ENCODE measurements around the gene MCOLN2.
"Not testable (repeated sequence)": the region's sequence is repeated elsewhere in the genome, so short reads cannot be mapped to it uniquely, and the experiment has no call there.

The MCOLN2 gene

GRCh38 chr1:84912726-84913554 lies 84.0 kb downstream of the MCOLN2 start:
- Mint-ChIP-seq H3K4me1 (ENCODE audit: low read depth) (no peaks in the 10 kb centered on the region), H3K27ac (no peak overlapping the region), H3K36me3 (ENCODE audit: low read depth) (no peaks in the 10 kb centered on the region), H3K27me3 (ENCODE audit: low read depth) (peaks cover 41% of the 10 kb centered on the region), H3K4me3 (no peak overlapping the region), H3K9me3 (no peaks in the 10 kb centered on the region)

DNA sequence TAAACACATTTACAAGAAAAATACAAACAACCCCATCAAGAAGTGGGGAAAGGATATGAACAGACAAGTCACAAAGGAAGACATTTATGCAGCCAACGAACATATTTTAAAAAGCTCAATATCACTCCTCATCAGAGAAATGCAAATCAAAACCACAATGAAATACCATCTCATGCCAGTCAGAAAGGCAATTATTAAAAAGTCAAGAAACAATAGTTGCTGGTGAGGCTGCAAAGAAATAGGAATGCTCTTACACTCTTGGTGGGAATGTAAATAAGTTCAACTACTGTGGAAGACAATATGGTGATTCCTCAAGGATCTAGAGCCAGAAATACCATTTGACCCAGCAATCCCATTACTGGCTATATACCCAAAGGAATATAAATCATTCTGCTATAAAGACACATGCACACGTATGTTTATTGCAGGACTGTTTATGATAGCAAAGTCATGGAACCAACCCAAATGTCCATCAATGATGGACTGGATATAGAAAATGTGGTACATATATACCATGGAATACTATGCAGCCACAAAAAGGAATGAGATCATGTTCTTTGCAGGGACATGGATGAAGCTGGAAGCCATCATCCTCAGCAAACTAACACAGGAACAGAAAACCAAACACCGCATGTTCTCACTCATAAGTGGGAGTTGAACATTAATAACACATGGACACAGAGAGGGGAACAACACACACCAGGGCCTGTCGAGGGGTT lies 88.0 kb downstream of the MCOLN2 start:
- H3K9me3 Mint-ChIP-seq; H3K4me3 Mint-ChIP-seq; H3K36me3 Mint-ChIP-seq (ENCODE audit: low read depth); H3K27ac Mint-ChIP-seq; H3K4me1 Mint-ChIP-seq (ENCODE audit: low read depth): not testable (repeated sequence)
- H3K27me3 Mint-ChIP-seq (ENCODE audit: low read depth) = peaks cover 56% of the 10 kb centered on the region

GRCh38 chr1:84907095-84907827 lies 89.7 kb downstream of the MCOLN2 start:
- H3K27me3 Mint-ChIP-seq (ENCODE audit: low read depth) = peaks cover 45% of the 10 kb centered on the region
- peaks cover 2% of the 10 kb centered on the region for H3K9me3 Mint-ChIP-seq
- no peak overlapping the region for H3K4me3 Mint-ChIP-seq
- H3K27ac Mint-ChIP-seq = no peak overlapping the region
- H3K36me3 Mint-ChIP-seq (ENCODE audit: low read depth) = peaks cover under 1% of the 10 kb centered on the region
- H3K4me1 Mint-ChIP-seq (ENCODE audit: low read depth) = no peaks in the 10 kb centered on the region

DNA sequence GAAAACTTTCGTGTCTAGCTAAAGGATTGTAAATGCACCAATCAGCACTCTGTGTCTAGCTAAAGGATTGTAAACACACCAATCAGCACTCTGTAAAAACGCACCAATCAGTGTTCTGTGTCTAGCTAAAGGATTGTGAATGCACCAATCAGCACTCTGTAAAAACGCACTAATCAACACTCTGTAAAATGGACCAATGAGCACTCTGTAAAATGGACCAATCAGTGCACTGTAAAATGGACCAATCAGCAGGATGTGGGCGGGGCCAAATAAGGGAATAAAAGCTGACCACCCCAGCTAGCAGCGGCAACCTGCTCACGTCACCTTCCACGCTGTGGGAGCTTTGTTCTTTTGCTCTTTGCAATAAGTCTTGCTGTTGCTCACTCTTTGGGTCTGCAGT lies 94.2 kb downstream of the MCOLN2 start:
- H3K27ac Mint-ChIP-seq, H3K9me3 Mint-ChIP-seq: not testable (repeated sequence)

GRCh38 chr1:84899969-84900368 lies 96.9 kb downstream of the MCOLN2 start:
- H3K27me3 Mint-ChIP-seq (ENCODE audit: low read depth) = peaks cover 28% of the 10 kb centered on the region
- no peak overlapping the region for H3K27ac Mint-ChIP-seq
- H3K4me1 Mint-ChIP-seq (ENCODE audit: low read depth) = peaks cover 5% of the 10 kb centered on the region
- H3K9me3 Mint-ChIP-seq = peaks cover 5% of the 10 kb centered on the region
- no peak overlapping the region for H3K4me3 Mint-ChIP-seq
- peaks cover 3% of the 10 kb centered on the region for H3K36me3 Mint-ChIP-seq (ENCODE audit: low read depth)

More for the DNA sequence above, 94.2 kb downstream of the MCOLN2 start:
- peaks cover 31% of the 10 kb centered on the region for H3K27me3 Mint-ChIP-seq (ENCODE audit: low read depth)
- H3K4me1 Mint-ChIP-seq (ENCODE audit: low read depth); H3K4me3 Mint-ChIP-seq; H3K36me3 Mint-ChIP-seq (ENCODE audit: low read depth): not testable (repeated sequence)

DNA sequence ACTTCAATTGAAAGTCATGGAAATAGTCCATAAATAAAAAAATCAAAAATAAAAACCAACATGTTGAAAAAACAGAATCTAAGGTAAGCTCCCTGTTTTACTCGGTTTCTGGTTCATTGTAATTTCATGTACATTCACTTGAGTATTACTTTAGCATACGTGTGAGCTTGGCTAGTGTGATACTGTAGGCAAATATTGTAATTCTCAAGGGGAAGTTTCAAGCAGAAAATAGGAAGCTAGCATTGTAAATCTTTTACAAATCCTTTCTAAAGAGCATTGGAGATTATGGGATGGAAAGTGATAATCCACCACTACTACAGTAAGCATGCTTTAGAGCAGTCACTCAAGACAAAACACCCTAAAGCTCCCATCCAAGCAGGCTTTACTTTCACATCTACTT lies 100.6 kb downstream of the MCOLN2 start:
- Mint-ChIP-seq H3K27me3 (ENCODE audit: low read depth) (peaks cover 47% of the 10 kb centered on the region), H3K4me1 (ENCODE audit: low read depth) (peaks cover 22% of the 10 kb centered on the region), H3K9me3 (no peaks in the 10 kb centered on the region), H3K4me3 (no peak overlapping the region), H3K36me3 (ENCODE audit: low read depth) (no peaks in the 10 kb centered on the region), H3K27ac (no peak overlapping the region)

- H3K9me3 Mint-ChIP-seq = no peaks in the 10 kb centered on the region
- peak within 1 kb of the TSS; percentile 78 for H3K4me3 Mint-ChIP-seq
- peaks cover 35% of the 10 kb centered on the region for H3K4me1 Mint-ChIP-seq (ENCODE audit: low read depth)
- no peak within 1 kb of the TSS for H3K27ac Mint-ChIP-seq
- H3K36me3 Mint-ChIP-seq (ENCODE audit: low read depth) = no peaks in the 10 kb centered on the region
- peaks cover 44% of the 10 kb centered on the region for H3K27me3 Mint-ChIP-seq (ENCODE audit: low read depth)
Observed at GRCh38 chr1:84892705-84893618, 104.0 kb downstream of the MCOLN2 start, which contains the start of gene LPAR3. LPAR3 (minus strand) TSS chr1:84893206; CDS start chr1:84866120, 27,086 bp downstream.

DNA sequence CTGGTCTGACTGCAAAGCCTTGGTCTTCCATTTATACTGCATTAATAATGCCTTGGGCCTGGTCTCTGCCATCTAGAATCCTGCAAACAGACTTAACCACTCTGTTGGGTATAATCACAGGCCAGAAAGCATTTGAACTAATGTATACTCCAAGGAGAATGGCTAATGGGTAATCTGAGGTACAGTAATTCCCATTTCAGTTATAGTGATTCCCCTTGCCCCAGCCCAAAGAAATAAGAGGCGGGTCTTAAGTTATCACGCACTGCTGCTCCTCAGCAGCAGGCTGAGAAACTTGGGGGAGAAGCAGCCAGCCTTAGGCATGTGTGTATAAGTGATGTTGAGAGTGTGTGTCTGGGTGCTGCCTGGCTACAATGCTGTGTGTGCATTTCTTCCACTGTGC lies 106.3 kb downstream of the MCOLN2 start:
- Mint-ChIP-seq H3K27ac (no peak overlapping the region), H3K27me3 (ENCODE audit: low read depth) (peaks cover 37% of the 10 kb centered on the region), H3K9me3 (no peaks in the 10 kb centered on the region), H3K36me3 (ENCODE audit: low read depth) (no peaks in the 10 kb centered on the region), H3K4me3 (no peak overlapping the region), H3K4me1 (ENCODE audit: low read depth) (peaks cover 31% of the 10 kb centered on the region)

- H3K4me3 Mint-ChIP-seq = no peak overlapping the region
- peaks cover 35% of the 10 kb centered on the region for H3K27me3 Mint-ChIP-seq (ENCODE audit: low read depth)
- H3K4me1 Mint-ChIP-seq (ENCODE audit: low read depth) = peaks cover 29% of the 10 kb centered on the region
- no peak overlapping the region for H3K27ac Mint-ChIP-seq
- no peaks in the 10 kb centered on the region for H3K9me3 Mint-ChIP-seq
- no peaks in the 10 kb centered on the region for H3K36me3 Mint-ChIP-seq (ENCODE audit: low read depth)
Observed at GRCh38 chr1:84889437-84889836, 107.5 kb downstream of the MCOLN2 start.

GRCh38 chr1:84888753-84889152 lies 108.2 kb downstream of the MCOLN2 start:
- peak overlapping the region; percentile 43 for H3K27ac Mint-ChIP-seq
- peak overlapping the region; percentile 65 for H3K4me3 Mint-ChIP-seq

GRCh38 chr1:84887261-84887934 lies 109.5 kb downstream of the MCOLN2 start:
- Mint-ChIP-seq H3K4me1 (ENCODE audit: low read depth) (peaks cover 19% of the 10 kb centered on the region), H3K27ac (no peak overlapping the region), H3K9me3 (no peaks in the 10 kb centered on the region), H3K27me3 (ENCODE audit: low read depth) (peaks cover 26% of the 10 kb centered on the region), H3K36me3 (ENCODE audit: low read depth) (no peaks in the 10 kb centered on the region), H3K4me3 (no peak overlapping the region)

More at GRCh38 chr1:84888753-84889152, 108.2 kb downstream of the MCOLN2 start:
- Mint-ChIP-seq H3K36me3 (ENCODE audit: low read depth) (no peaks in the 10 kb centered on the region), H3K27me3 (ENCODE audit: low read depth) (peaks cover 34% of the 10 kb centered on the region), H3K4me1 (ENCODE audit: low read depth) (peaks cover 25% of the 10 kb centered on the region), H3K9me3 (no peaks in the 10 kb centered on the region)

- H3K27me3 Mint-ChIP-seq (ENCODE audit: low read depth) = peaks cover 22% of the 10 kb centered on the region
- H3K4me3 Mint-ChIP-seq = no peak overlapping the region
- H3K4me1 Mint-ChIP-seq (ENCODE audit: low read depth) = peaks cover 13% of the 10 kb centered on the region
- no peak overlapping the region for H3K27ac Mint-ChIP-seq
- peaks cover 8% of the 10 kb centered on the region for H3K9me3 Mint-ChIP-seq
- peaks cover 6% of the 10 kb centered on the region for H3K36me3 Mint-ChIP-seq (ENCODE audit: low read depth)
Observed at GRCh38 chr1:84885469-84885868, 111.4 kb downstream of the MCOLN2 start.

- peaks cover 8% of the 10 kb centered on the region for H3K9me3 Mint-ChIP-seq
- H3K4me3 Mint-ChIP-seq = no peak overlapping the region
- H3K27me3 Mint-ChIP-seq (ENCODE audit: low read depth) = peaks cover 22% of the 10 kb centered on the region
Observed at GRCh38 chr1:84884671-84885389, 112.1 kb downstream of the MCOLN2 start.

More at GRCh38 chr1:84884671-84885389, 112.1 kb downstream of the MCOLN2 start:
- H3K36me3 Mint-ChIP-seq (ENCODE audit: low read depth) = peaks cover 6% of the 10 kb centered on the region
- peaks cover 7% of the 10 kb centered on the region for H3K4me1 Mint-ChIP-seq (ENCODE audit: low read depth)
- H3K27ac Mint-ChIP-seq = no peak overlapping the region

All from T-helper 1 cell treated with Interleukin-12 subunit alpha and Interleukin-12 subunit beta and Interleukin-4 antibody, amounts not matched to agents 30 μg/mL and 1 μg/mL, for 36 hours (primary cell).